GM23338 (cell line): ENCODE measurements around the gene DUSP5. TPM values are rescaled to one million over a fixed set of nuclear protein-coding genes. Genes with fewer than 3 reads are reported as not detected.

ENCODE experiments used
- ATAC-seq: fragments of 200-7000 bp; cut with Tn5 transposase; 3 replicates; pipeline ENCODE4 v1.9.1; 2020
- DNase-seq: peaks from one replicate; pipeline ENCODE4 v3.0.0-alpha.2; 2015; ENCODE audit warnings: low spot score
- H2AFZ ChIP-seq: fragments of 200-600 bp; sonication (generic); 2 replicates; pipeline ENCODE4 v1.8.0; 2016; ENCODE audit warnings: antibody characterized with exemption, mild to moderate bottlenecking, moderate library complexity
- H3F3A ChIP-seq: fragments of 200-600 bp; sonication (generic); replicated peaks from 2 replicates; pipeline ENCODE4 v1.8.0; 2017; ENCODE audit warnings: antibody characterized with exemption, mixed run types, low read depth
- H3K27ac ChIP-seq: fragments of 200-600 bp; sonication (generic); 2 replicates; pipeline ENCODE4 v1.6.1; 2016; ENCODE audit warnings: low read depth
- H3K27me3 ChIP-seq: fragments of 200-600 bp; sonication (generic); 2 replicates; pipeline ENCODE4 v1.8.0; 2016; ENCODE audit warnings: mild to moderate bottlenecking, mixed run types, moderate library complexity; ENCODE audit not compliant: insufficient read depth
- H3K36me3 ChIP-seq: fragments of 200-600 bp; sonication (generic); 2 replicates; pipeline ENCODE4 v1.8.0; 2016; ENCODE audit warnings: mild to moderate bottlenecking; ENCODE audit not compliant: insufficient read depth
- H3K4me1 ChIP-seq: fragments of 200-600 bp; sonication (generic); 2 replicates; pipeline ENCODE4 v1.8.0; 2016; ENCODE audit warnings: mild to moderate bottlenecking, moderate library complexity; ENCODE audit not compliant: insufficient read depth
- H3K4me2 ChIP-seq: fragments of 200-600 bp; sonication (generic); 2 replicates; pipeline ENCODE4 v1.7.1; 2017; ENCODE audit warnings: mixed run types
- H3K4me3 ChIP-seq: fragments of 200-600 bp; sonication (generic); 2 replicates; pipeline ENCODE4 v1.6.1; 2016; ENCODE audit warnings: mixed run types
- H3K79me2 ChIP-seq: fragments of 200-600 bp; sonication (generic); replicated peaks from 2 replicates; pipeline ENCODE4 v1.8.0; 2017; ENCODE audit warnings: mild to moderate bottlenecking; ENCODE audit not compliant: insufficient read depth
- H3K9me2 ChIP-seq: fragments of 200-600 bp; sonication (generic); 2 replicates; pipeline ENCODE4 v1.8.0; 2017; ENCODE audit not compliant: insufficient read depth
- H4K20me1 ChIP-seq: fragments of 200-600 bp; sonication (generic); replicated peaks from 2 replicates; pipeline ENCODE4 v1.8.0; 2017; ENCODE audit warnings: mild to moderate bottlenecking; ENCODE audit not compliant: insufficient read depth
- H3K27ac Mint-ChIP-seq: 2 replicates; pipeline ENCODE4 v1.8.0; 2020; ENCODE audit warnings: inconsistent platforms, mild to moderate bottlenecking, moderate library complexity, mixed read lengths
- H3K27me3 Mint-ChIP-seq: 3 replicates; pipeline ENCODE4 v1.8.0; 2022; ENCODE audit warnings: low read depth, mild to moderate bottlenecking, moderate library complexity, mixed read lengths, inconsistent platforms; ENCODE audit not compliant: insufficient read depth, poor library complexity
- H3K36me3 Mint-ChIP-seq: 3 replicates; pipeline ENCODE4 v1.8.0; 2021; ENCODE audit warnings: low read depth, mild to moderate bottlenecking, inconsistent platforms, moderate library complexity, mixed read lengths
- H3K4me1 Mint-ChIP-seq: 3 replicates; pipeline ENCODE4 v1.8.0; 2020; ENCODE audit warnings: mild to moderate bottlenecking, inconsistent platforms, mixed read lengths
- H3K4me3 Mint-ChIP-seq: 3 replicates; pipeline ENCODE4 v1.8.0; 2021; ENCODE audit warnings: moderate library complexity, mild to moderate bottlenecking, inconsistent platforms, mixed read lengths
- H3K9me3 Mint-ChIP-seq: 3 replicates; pipeline ENCODE4 v1.8.0; 2020; ENCODE audit warnings: moderate library complexity, mild to moderate bottlenecking, inconsistent platforms, mixed read lengths
- EZH2 ChIP-seq: fragments of 200-600 bp; sonication (generic); IDR thresholded peaks from one replicate; pipeline ENCODE4 v1.8.0; 2017; ENCODE audit warnings: antibody characterized with exemption, mild to moderate bottlenecking, low read depth; ENCODE audit not compliant: unreplicated experiment
- EZH2phosphoT487 ChIP-seq: fragments of 200-600 bp; sonication (generic); IDR thresholded peaks from one replicate; pipeline ENCODE4 v1.8.1; 2018; ENCODE audit warnings: antibody characterized with exemption; ENCODE audit not compliant: unreplicated experiment
- NANOG ChIP-seq: IDR thresholded peaks from 2 replicates; pipeline ENCODE4 v1.6.1; 2016; ENCODE audit warnings: antibody characterized with exemption, borderline replicate concordance
- POLR2AphosphoS5 ChIP-seq: IDR thresholded peaks from 2 replicates; pipeline ENCODE4 v1.6.1; 2016; ENCODE audit warnings: antibody characterized with exemption, low read depth
- STAT1 ChIP-seq: IDR thresholded peaks from one replicate; pipeline ENCODE4 v1.6.1; 2016; ENCODE audit warnings: antibody characterized with exemption; ENCODE audit not compliant: unreplicated experiment
- ZNF114 ChIP-seq: fragments of 250-450 bp; sonication (Bioruptor Pico); IDR thresholded peaks from 2 replicates; pipeline ENCODE4 v1.5.0; 2020; ENCODE audit warnings: mild to moderate bottlenecking, moderate library complexity
- ZNF331 ChIP-seq: fragments of 250-450 bp; sonication (Bioruptor Pico); IDR thresholded peaks from 2 replicates; pipeline ENCODE4 v1.5.0; 2020; ENCODE audit warnings: low read depth, mild to moderate bottlenecking, moderate library complexity
- polyA plus RNA-seq: library from polyadenylated mRNA; unstranded; fragments of >200 nt; fragmentation: Nextera tagmentation; extraction: Ambion mirVana; gene quantifications from 2 replicates; pipeline ENCODE4 v1.2.1, GENCODE V29; 2016
- total RNA-seq: library from RNA; depleted of rRNA; stranded (reverse); fragments of >200 nt; shearing (Covaris generic); gene quantifications from 2 replicates; pipeline ENCODE4 v1.2.3, GENCODE V29; 2014
- TF ChIP-seq, protein P1 (sequence below): IDR thresholded peaks from 2 replicates; pipeline ENCODE4 v1.6.1; 2016; ENCODE audit warnings: antibody characterized with exemption
- TF ChIP-seq, protein P2 (sequence below): fragments of 250-450 bp; sonication (Bioruptor Pico); IDR thresholded peaks from 2 replicates; pipeline ENCODE4 v1.5.0; 2020; ENCODE audit warnings: mild to moderate bottlenecking, moderate library complexity

Gene DUSP5
- total and polyA plus RNA-seq, 2 experiments from 2014 or later, result 10.8 to 35.9 TPM

DNA sequence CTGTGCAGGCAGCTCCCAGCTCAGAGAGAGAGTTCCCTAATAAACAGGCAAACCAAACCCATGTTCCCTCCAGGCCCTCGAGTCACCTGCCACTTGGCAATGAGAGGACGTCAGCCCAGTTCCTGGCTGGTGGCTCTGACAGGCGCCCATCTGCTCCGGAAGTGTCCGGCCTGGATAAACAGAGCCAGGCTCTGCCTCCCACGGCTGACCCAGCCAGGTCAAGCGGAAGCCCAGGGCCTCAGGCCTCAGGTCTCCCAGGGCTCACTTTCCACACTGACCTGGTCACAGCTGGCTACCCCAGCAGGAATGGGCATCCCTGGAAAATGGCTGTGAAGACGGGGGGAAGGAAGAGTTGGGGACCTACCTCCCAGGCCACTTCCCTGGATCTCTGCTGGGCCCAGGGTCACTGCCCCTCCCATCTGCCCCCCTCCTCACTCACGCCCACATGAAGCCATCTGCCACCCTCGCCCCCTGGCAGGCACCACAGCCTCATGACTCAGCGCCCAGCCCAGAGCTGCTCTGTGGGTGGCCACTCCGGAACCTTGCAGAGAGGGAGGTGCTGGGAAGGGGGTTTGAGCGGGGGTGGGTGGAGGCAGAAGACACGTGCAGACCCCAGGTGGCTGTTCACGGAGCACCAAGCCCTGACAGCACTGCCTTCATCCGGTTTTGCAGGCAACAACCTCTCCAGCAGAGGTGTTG is 37.4 kb upstream of the DUSP5 start:
- no peaks in the 10 kb centered on the region for H3F3A ChIP-seq
- peaks cover 5% of the 10 kb centered on the region; the same call in 1 of the 2 replicates for H3K4me1 ChIP-seq
- no peaks in the 10 kb centered on the region for H3K79me2 ChIP-seq
- no peak overlapping the region for H3K4me2 ChIP-seq
- no peaks in the 10 kb centered on the region for H3K36me3 ChIP-seq
- no peaks in the 10 kb centered on the region for H3K9me2 ChIP-seq
- H4K20me1 ChIP-seq, result no peaks in the 10 kb centered on the region
- peaks cover 13% of the 10 kb centered on the region for H3K4me1 Mint-ChIP-seq
- H3K27me3 Mint-ChIP-seq, result peaks cover 13% of the 10 kb centered on the region
- H3K4me3 ChIP-seq, result no peak overlapping the region
- ATAC-seq, result no peak; the same call in 2 of the 3 replicates
- no peaks in the 10 kb centered on the region for H3K36me3 Mint-ChIP-seq
- peak overlapping the region; percentile 18; the same call in 1 of the 2 replicates for H2AFZ ChIP-seq
- no peak overlapping the region for H3K27ac Mint-ChIP-seq
- DNase-seq, result no peak
- no peak overlapping the region for H3K4me3 Mint-ChIP-seq
- no peaks in the 10 kb centered on the region for H3K27me3 ChIP-seq
- TF ChIP-seq STAT1, result no peak
- TF ChIP-seq POLR2AphosphoS5, result no peak
- no peak for TF ChIP-seq EZH2
- TF ChIP-seq, protein P1, sequence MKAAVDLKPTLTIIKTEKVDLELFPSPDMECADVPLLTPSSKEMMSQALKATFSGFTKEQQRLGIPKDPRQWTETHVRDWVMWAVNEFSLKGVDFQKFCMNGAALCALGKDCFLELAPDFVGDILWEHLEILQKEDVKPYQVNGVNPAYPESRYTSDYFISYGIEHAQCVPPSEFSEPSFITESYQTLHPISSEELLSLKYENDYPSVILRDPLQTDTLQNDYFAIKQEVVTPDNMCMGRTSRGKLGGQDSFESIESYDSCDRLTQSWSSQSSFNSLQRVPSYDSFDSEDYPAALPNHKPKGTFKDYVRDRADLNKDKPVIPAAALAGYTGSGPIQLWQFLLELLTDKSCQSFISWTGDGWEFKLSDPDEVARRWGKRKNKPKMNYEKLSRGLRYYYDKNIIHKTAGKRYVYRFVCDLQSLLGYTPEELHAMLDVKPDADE, result no peak
- TF ChIP-seq EZH2phosphoT487, result no peak
- no peak for TF ChIP-seq NANOG
- no peak for TF ChIP-seq ZNF331
- TF ChIP-seq ZNF114 (CRISPR knock-in tag), result no peak
- TF ChIP-seq, protein P2, sequence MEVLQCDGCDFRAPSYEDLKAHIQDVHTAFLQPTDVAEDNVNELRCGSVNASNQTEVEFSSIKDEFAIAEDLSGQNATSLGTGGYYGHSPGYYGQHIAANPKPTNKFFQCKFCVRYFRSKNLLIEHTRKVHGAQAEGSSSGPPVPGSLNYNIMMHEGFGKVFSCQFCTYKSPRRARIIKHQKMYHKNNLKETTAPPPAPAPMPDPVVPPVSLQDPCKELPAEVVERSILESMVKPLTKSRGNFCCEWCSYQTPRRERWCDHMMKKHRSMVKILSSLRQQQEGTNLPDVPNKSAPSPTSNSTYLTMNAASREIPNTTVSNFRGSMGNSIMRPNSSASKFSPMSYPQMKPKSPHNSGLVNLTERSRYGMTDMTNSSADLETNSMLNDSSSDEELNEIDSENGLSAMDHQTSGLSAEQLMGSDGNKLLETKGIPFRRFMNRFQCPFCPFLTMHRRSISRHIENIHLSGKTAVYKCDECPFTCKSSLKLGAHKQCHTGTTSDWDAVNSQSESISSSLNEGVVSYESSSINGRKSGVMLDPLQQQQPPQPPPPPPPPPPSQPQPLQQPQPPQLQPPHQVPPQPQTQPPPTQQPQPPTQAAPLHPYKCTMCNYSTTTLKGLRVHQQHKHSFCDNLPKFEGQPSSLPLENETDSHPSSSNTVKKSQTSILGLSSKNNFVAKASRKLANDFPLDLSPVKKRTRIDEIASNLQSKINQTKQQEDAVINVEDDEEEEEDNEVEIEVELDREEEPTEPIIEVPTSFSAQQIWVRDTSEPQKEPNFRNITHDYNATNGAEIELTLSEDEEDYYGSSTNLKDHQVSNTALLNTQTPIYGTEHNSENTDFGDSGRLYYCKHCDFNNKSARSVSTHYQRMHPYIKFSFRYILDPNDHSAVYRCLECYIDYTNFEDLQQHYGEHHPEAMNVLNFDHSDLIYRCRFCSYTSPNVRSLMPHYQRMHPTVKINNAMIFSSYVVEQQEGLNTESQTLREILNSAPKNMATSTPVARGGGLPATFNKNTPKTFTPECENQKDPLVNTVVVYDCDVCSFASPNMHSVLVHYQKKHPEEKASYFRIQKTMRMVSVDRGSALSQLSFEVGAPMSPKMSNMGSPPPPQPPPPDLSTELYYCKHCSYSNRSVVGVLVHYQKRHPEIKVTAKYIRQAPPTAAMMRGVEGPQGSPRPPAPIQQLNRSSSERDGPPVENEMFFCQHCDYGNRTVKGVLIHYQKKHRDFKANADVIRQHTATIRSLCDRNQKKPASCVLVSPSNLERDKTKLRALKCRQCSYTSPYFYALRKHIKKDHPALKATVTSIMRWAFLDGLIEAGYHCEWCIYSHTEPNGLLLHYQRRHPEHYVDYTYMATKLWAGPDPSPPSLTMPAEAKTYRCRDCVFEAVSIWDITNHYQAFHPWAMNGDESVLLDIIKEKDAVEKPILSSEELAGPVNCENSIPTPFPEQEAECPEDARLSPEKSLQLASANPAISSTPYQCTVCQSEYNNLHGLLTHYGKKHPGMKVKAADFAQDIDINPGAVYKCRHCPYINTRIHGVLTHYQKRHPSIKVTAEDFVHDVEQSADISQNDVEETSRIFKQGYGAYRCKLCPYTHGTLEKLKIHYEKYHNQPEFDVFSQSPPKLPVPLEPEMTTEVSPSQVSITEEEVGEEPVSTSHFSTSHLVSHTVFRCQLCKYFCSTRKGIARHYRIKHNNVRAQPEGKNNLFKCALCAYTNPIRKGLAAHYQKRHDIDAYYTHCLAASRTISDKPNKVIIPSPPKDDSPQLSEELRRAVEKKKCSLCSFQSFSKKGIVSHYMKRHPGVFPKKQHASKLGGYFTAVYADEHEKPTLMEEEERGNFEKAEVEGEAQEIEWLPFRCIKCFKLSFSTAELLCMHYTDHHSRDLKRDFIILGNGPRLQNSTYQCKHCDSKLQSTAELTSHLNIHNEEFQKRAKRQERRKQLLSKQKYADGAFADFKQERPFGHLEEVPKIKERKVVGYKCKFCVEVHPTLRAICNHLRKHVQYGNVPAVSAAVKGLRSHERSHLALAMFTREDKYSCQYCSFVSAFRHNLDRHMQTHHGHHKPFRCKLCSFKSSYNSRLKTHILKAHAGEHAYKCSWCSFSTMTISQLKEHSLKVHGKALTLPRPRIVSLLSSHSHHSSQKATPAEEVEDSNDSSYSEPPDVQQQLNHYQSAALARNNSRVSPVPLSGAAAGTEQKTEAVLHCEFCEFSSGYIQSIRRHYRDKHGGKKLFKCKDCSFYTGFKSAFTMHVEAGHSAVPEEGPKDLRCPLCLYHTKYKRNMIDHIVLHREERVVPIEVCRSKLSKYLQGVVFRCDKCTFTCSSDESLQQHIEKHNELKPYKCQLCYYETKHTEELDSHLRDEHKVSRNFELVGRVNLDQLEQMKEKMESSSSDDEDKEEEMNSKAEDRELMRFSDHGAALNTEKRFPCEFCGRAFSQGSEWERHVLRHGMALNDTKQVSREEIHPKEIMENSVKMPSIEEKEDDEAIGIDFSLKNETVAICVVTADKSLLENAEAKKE, result no peak
- no peaks in the 10 kb centered on the region; the same call in 2 of the 3 replicates for H3K9me3 Mint-ChIP-seq
- no peak overlapping the region for H3K27ac ChIP-seq
